Measurements from ENCODE around the gene CTNNA3. TPM values are rescaled to one million over a fixed set of nuclear protein-coding genes. Genes with fewer than 3 reads are reported as not detected.

The CTNNA3 gene
- total RNA-seq, 1 experiment from 2014 or later = 0.32 TPM

- POLR2A ChIA-PET = no interaction called here
- BruUV-seq (replicated peaks) = no TSS peak
Observed at GRCh38 chr10:66398669-66399068, 1297.3 kb downstream of the CTNNA3 start.

GRCh38 chr10:66394342-66395063 lies 1301.5 kb downstream of the CTNNA3 start:
- no peak for DNase-seq (ENCODE audit: low read depth, low spot score)
- intact Hi-C loops (cut with micrococcal nuclease) = no loop called here
- Histone ChIP-seq H3K27me3 (ENCODE audit: insufficient read depth, low read length) (no peaks in the 10 kb centered on the region), H3K4me2 (ENCODE audit: low read length) (no peak overlapping the region), H4K20me1 (ENCODE audit: insufficient read depth) (no peaks in the 10 kb centered on the region), H3K27ac (ENCODE audit: low read depth, low read length) (no peak overlapping the region), H3K9me2 (ENCODE audit: insufficient read depth) (no peaks in the 10 kb centered on the region), H3K4me1 (ENCODE audit: control insufficient read depth in 1 of 2, insufficient read depth in 2 of 2, low read length in 2 of 2) (no peaks in the 10 kb centered on the region), H3K36me3 (ENCODE audit: control insufficient read depth in 1 of 2, insufficient read depth in 2 of 2, low read length in 2 of 2) (no peaks in the 10 kb centered on the region), H3K9me3 (ENCODE audit: control insufficient read depth in 1 of 2, insufficient read depth in 1 of 2, low read depth in 1 of 2, low read length in 2 of 2) (no peaks in the 10 kb centered on the region), H3K79me2 (ENCODE audit: insufficient read depth, low read length) (no peaks in the 10 kb centered on the region), H2AFZ (ENCODE audit: low read depth, low read length, poor library complexity, severe bottlenecking) (no peak overlapping the region), H3K4me3 (replicated peaks in 1 of 2; ENCODE audit: low read depth in 1 of 2, low read length in 2 of 2) (no peak overlapping the region), H3K9ac (ENCODE audit: low read length) (no peak overlapping the region)
- no TSS peak for BruUV-seq (replicated peaks)
- ChIA-PET CTCF (no interaction called here), RAD21 (ENCODE audit: low non-redundant PET in 1 of 2, low total read pairs in 2 of 2, uncharacterized antibody in 2 of 2, unreplicated experiment in 2 of 2) (interaction anchor here in 1 of 2 experiments (0.7 kb wide), 1 partner anchor 158 kb away, joined by 3 read pairs; no protein-coding TSS in a partner anchor), POLR2A (no interaction called here)
- ATAC-seq = no peak
- TF ChIP-seq YY1 (IDR thresholded peaks at IDR 0.05; ENCODE audit: extremely low read depth, insufficient replicate concordance, low read depth, low read length) (no peak), POLR2A (IDR thresholded peaks at IDR 0.05; ENCODE audit: borderline replicate concordance, extremely low read depth, insufficient read depth, insufficient read length) (no peak), CEBPB (IDR thresholded peaks at IDR 0.05; ENCODE audit: low read depth) (no peak), POLR2AphosphoS5 (IDR thresholded peaks at IDR 0.05; ENCODE audit: low read depth, low read length) (no peak), TCF7L2 (IDR thresholded peaks at IDR 0.05; ENCODE audit: borderline replicate concordance, extremely low read depth, insufficient read depth, insufficient read length) (no peak), RAD21 (IDR thresholded peaks at IDR 0.05; ENCODE audit: low read depth) (no peak), ELF1 (IDR thresholded peaks at IDR 0.05; ENCODE audit: borderline replicate concordance, low read depth) (no peak), ZFX (IDR thresholded peaks at IDR 0.05) (no peak), SRF (IDR thresholded peaks at IDR 0.05; ENCODE audit: low read depth) (no peak)
- TF ChIP-seq, protein P1, sequence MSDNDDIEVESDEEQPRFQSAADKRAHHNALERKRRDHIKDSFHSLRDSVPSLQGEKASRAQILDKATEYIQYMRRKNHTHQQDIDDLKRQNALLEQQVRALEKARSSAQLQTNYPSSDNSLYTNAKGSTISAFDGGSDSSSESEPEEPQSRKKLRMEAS (IDR thresholded peaks at IDR 0.05) = no peak
- TF ChIP-seq, protein P2, sequence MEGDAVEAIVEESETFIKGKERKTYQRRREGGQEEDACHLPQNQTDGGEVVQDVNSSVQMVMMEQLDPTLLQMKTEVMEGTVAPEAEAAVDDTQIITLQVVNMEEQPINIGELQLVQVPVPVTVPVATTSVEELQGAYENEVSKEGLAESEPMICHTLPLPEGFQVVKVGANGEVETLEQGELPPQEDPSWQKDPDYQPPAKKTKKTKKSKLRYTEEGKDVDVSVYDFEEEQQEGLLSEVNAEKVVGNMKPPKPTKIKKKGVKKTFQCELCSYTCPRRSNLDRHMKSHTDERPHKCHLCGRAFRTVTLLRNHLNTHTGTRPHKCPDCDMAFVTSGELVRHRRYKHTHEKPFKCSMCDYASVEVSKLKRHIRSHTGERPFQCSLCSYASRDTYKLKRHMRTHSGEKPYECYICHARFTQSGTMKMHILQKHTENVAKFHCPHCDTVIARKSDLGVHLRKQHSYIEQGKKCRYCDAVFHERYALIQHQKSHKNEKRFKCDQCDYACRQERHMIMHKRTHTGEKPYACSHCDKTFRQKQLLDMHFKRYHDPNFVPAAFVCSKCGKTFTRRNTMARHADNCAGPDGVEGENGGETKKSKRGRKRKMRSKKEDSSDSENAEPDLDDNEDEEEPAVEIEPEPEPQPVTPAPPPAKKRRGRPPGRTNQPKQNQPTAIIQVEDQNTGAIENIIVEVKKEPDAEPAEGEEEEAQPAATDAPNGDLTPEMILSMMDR (IDR thresholded peaks at IDR 0.05 in 2 of 3, conservative IDR thresholded peaks at IDR 0.05 in 1 of 3; ENCODE audit: borderline replicate concordance in 1 of 3, insufficient read depth in 1 of 3, low read depth in 2 of 3, low read length in 2 of 3) = no peak; a peak in 1 of 6 replicates

More at GRCh38 chr10:66398669-66399068, 1297.3 kb downstream of the CTNNA3 start:
- no peaks in the 10 kb centered on the region for H3K27me3 ChIP-seq (ENCODE audit: insufficient read depth, low read length)
- CTCF ChIA-PET = no interaction called here
- H3K27ac ChIP-seq (ENCODE audit: low read depth, low read length) = no peak overlapping the region
- no peaks in the 10 kb centered on the region for H3K9me2 ChIP-seq (ENCODE audit: insufficient read depth)
- H3K9me3 ChIP-seq (ENCODE audit: control insufficient read depth in 1 of 2, insufficient read depth in 1 of 2, low read depth in 1 of 2, low read length in 2 of 2) = no peaks in the 10 kb centered on the region
- no peak for ATAC-seq
- RAD21 ChIA-PET (ENCODE audit: low non-redundant PET in 1 of 2, low total read pairs in 2 of 2, uncharacterized antibody in 2 of 2, unreplicated experiment in 2 of 2) = no interaction called here
- H4K20me1 ChIP-seq (ENCODE audit: insufficient read depth) = no peaks in the 10 kb centered on the region
- TF ChIP-seq RAD21 (IDR thresholded peaks at IDR 0.05; ENCODE audit: low read depth) (no peak), CBX3 (IDR thresholded peaks at IDR 0.05; ENCODE audit: low read depth) (no peak)
- TF ChIP-seq, protein P3, sequence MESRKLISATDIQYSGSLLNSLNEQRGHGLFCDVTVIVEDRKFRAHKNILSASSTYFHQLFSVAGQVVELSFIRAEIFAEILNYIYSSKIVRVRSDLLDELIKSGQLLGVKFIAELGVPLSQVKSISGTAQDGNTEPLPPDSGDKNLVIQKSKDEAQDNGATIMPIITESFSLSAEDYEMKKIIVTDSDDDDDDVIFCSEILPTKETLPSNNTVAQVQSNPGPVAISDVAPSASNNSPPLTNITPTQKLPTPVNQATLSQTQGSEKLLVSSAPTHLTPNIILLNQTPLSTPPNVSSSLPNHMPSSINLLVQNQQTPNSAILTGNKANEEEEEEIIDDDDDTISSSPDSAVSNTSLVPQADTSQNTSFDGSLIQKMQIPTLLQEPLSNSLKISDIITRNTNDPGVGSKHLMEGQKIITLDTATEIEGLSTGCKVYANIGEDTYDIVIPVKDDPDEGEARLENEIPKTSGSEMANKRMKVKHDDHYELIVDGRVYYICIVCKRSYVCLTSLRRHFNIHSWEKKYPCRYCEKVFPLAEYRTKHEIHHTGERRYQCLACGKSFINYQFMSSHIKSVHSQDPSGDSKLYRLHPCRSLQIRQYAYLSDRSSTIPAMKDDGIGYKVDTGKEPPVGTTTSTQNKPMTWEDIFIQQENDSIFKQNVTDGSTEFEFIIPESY (IDR thresholded peaks at IDR 0.05; ENCODE audit: extremely low read depth, insufficient replicate concordance, low read length) = no peak
- intact Hi-C loops (cut with micrococcal nuclease) = no loop called here
- no peak overlapping the region for H3K4me2 ChIP-seq (ENCODE audit: low read length)
- H3K36me3 ChIP-seq (ENCODE audit: control insufficient read depth in 1 of 2, insufficient read depth in 2 of 2, low read length in 2 of 2) = no peaks in the 10 kb centered on the region
- H2AFZ ChIP-seq (ENCODE audit: low read depth, low read length, poor library complexity, severe bottlenecking) = no peak overlapping the region
- no peaks in the 10 kb centered on the region for H3K4me1 ChIP-seq (ENCODE audit: control insufficient read depth in 1 of 2, insufficient read depth in 2 of 2, low read length in 2 of 2)
- no peak overlapping the region for H3K9ac ChIP-seq (ENCODE audit: low read length)
- no peaks in the 10 kb centered on the region for H3K79me2 ChIP-seq (ENCODE audit: insufficient read depth, low read length)
- no peak for DNase-seq (ENCODE audit: low read depth, low spot score)
- H3K4me3 ChIP-seq (replicated peaks in 1 of 2; ENCODE audit: low read depth in 1 of 2, low read length in 2 of 2) = no peak overlapping the region
